T47D (cell line): ENCODE results near the gene PPM1H.

Experiments
- DNase-seq, 2 experiments: peaks; one replicate each; pipeline versions ENCODE4 v3.0.0 to v3.0.0-alpha.2; 2011 to 2012; ENCODE audit warnings: low read depth in 1 of 2, low spot score in 1 of 2
- JUND ChIP-seq: IDR thresholded peaks from 2 replicates; pipeline ENCODE4 v1.6.1; 2012; ENCODE audit warnings: low read depth
- in situ Hi-C: cut with HindIII; loops from 2 replicates; pipeline ENCODE4 v1.10.0; 2016; ENCODE audit warnings: low sequenced_read_pairs, low pct_unique_long_range_greater_than_20kb

Gene PPM1H

DNA sequence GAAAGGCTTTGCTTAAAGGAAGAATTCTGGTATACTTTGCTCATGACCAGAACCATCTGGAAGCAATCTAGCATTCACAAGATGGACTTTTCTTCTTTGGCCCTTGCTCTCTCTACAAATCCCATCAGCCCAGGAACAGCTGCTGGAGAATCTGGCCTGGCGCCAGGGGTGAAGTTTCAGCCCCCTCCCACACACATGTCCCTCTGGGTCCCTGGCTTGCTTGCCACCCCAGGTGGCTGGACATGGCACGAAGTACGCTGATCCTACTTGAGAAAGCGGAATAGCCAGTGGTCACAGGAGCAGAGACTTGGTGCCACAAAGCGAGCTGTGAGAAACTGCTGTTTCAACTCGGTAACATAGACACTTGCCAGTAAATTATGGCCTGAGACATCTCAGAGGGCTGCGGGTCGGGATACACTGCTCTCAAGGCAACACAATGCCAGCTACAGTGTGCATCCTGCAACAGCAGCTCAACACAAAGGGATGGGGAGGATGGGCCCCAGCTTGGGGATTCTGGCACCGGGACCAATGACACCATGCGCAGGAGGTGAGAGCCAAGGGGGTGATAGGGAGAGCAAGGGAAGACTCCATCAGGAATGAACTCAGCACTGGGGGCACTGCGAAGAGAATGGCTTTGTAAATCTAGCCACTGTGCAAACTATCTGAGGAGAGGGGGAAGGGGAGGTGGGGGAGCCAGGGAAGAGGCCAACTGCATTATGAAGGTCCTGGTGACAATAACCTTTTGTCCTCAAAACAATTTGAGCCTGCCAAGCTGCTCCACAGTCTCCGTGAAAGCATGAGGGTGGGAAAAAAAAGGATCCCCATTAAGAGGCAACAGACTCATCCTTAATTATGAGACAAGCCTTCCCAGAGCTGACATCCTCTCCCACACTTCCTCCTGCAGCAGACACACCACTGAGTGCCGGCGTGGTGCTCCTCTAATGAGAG is 219.9 kb downstream of the PPM1H start:
- TF ChIP-seq JUND: no peak
- in situ Hi-C loops: no loop called here
- DNase-seq: no peak

DNA sequence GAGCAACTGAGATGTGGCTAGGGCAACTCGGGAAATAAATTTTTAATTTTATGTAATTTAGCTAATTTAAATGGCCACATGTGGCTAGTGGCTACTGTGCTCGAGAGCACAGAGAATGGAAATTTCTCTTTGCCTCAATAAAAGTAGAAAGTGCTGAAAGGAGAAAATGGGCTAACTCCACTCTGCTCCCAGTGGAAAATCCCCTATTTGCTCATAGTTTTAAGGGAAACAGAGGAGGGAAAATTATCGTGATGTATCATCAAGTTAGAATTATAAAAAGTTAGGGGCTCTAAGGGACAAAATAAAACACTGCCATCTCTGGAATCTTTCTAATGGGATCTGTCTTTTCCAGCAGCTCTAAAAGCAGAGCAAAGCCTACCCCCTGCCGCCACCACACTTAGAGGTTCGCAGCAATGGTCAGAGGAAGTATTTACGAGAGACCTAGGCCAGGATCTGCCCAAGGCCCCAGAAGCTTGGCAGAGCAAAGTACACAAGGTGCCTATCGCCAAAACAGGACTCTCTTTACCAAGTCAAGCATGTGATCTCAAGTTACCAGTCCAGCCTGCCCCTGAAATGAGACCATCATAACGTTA is 220.7 kb downstream of the PPM1H start:
- no peak for DNase-seq
- TF ChIP-seq JUND: no peak
- in situ Hi-C loops: no loop called here

DNA sequence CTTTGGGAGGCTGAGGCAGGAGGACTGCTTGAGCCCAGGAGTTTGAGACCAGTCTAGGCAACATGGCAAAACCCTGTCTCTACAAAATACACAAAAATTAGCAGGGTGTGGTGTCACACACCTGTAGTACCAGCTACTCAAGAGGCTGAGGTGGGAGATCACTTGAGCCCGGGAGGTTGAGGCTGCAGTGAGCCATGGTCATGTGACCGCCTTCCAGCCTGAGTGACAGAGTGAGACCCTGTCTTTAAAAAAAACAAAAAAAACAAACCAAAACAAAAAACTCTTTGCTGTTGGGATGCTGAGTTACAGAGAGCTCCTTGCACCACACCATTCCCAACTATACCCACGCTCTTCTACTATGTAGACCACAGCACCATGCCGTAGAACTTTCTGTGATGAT is 221.2 kb downstream of the PPM1H start:
- in situ Hi-C loops: no loop called here
- no peak for TF ChIP-seq JUND
- no peak for DNase-seq

DNA sequence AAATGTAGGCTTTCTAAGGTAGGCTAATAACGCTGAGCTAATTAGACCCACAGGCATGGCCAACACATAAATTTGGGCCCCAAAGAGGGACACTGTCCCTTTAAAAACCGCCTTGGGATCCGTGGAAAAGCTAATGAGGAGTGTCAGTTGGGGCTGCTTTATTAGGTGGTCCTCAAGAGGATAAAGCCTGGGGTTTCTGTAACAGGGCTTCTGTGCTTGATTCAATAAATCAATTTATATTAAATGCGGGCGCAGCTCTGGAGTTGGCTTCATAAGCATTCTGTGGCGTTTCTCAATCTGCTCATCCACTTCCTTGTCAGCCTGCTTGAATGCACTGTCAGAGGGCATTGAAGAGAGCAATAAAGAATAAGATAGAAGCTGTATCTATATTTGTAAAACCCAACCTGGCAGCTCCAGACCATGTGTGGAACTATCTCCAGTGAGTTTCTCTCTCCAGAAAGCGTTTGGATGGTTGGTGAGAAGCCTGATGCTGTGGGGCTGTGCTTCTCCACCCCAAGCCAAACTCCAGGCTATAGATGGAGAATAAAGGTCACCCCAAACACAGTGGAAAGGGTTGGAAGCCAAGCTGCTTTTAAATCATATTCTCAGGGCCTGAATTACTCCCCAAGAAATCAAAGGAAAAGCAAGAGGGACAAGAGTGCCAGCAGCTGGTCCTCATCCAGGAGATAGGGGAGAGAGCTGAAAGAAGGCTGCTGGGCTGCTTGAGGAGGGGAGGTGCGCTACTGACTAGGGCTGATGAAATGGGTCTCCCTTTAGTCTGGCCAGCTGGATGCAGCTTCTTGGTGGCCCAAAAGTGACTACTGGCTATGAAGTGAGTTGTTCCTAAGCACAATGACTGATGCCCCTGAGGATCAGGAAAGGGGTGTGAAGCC is 222.0 kb downstream of the PPM1H start:
- no peak for TF ChIP-seq JUND
- no peak for DNase-seq
- in situ Hi-C loops: no loop called here

DNA sequence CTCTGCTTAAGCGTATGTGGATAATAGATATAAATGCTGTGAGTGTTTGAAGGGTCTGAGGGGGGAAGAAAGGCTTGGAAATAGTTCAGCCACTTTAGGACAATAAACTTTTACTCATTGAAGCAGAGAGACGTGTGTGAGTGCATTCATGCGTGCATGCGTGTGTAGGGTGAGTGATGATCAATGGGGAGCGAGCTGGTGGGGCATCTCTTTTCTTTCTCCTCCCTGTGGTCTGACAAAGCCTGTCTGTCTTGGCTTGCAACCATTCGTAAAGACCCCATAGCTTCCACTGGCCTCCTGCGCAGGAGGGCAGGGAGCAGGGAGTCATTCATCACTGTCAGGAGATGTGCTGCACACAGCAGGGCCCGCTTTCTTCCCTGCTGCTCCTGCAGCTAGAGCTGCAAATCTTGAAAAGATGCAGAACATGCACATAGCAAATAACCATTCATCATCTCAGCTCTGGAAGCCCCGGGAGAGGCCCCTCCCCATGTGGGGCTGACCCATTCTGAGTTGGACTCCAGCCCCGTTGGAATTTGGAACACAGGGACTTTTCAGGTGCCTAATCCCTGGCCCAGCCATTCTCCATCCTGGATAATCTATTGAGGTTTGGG is 223.2 kb downstream of the PPM1H start:
- no peak for DNase-seq
- TF ChIP-seq JUND: no peak
- in situ Hi-C loops: no loop called here

DNA sequence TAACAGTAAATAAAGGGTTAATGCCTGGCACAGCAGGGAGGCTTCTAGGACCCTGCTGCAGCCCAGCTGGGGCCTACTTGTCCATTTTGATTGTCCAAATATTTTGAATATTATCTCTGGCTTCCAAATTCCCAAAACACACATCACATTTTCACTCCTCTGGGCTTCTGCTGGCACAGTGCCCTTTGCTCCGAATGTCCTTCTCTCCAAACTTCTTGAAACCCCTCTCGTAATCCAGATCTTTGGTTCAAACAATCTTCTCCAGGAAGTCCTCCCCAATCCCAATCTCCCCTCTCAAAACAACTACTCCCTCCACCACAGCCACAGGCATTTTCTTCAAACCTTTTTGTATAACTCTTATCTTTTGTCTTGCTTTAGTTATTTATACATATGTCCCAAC is 225.6 kb downstream of the PPM1H start:
- no peak for TF ChIP-seq JUND
- in situ Hi-C loops: no loop called here
- no peak for DNase-seq

DNA sequence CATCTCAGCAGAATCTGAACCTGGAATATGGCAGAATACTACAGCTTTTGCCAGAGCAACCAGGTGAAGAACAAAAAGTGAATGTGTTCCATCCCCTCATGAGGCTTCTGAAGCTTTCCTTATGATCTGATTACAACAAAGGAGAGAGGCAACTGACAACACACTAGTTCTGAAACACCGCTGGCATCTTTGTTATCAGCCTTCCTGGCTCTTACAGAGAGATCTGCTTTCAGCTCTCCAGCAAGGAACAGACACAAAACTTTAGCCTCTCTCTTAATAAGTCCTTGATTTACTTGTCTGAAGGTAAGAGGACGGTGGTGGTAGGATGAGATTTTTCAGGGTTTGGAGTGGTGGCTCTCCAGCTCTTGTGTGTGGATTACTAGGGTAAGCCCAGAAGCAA is 227.0 kb downstream of the PPM1H start:
- no peak for DNase-seq
- no peak for TF ChIP-seq JUND

DNA sequence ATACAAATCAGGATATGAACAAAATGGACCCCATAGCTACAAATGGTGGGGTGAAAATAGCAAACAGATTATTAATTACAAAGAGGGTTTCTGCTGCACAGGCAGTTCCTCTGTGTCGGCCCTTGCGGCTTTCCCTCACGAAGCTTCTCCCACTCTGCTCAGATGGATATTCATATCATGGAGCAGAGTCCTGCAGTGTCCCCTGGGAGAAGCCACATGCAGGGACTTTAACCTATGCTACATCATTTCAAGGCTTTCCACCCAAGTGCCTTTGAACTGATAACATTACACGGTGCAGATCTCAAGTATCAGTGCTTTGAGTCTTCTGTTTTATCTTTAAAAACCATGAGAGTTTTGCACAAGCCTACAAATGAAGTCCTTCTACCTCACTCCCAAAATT is 229.1 kb downstream of the PPM1H start:
- in situ Hi-C loops: no loop called here
- no peak for TF ChIP-seq JUND
- DNase-seq: no peak

More for the DNA sequence above, 227.0 kb downstream of the PPM1H start:
- in situ Hi-C loops: no loop called here

DNA sequence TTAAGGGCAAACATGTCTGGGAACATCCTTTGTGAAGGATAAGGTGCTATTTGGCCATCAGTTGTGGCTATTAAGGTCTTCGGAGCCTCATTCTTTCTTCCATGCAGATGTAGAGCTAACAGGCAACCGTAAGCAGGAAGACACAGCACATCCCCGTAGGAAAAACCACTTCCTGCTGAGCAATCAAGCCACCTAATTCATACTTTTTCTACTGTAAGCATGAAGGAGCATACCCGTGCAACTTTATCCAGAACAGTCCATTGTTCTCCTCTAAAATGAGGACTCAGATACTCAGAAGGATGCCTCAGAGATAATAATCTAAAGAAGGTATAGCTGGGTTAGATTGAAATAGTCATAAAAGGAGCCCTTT is 232.0 kb downstream of the PPM1H start:
- in situ Hi-C loops: no loop called here
- no peak for TF ChIP-seq JUND
- no peak for DNase-seq

DNA sequence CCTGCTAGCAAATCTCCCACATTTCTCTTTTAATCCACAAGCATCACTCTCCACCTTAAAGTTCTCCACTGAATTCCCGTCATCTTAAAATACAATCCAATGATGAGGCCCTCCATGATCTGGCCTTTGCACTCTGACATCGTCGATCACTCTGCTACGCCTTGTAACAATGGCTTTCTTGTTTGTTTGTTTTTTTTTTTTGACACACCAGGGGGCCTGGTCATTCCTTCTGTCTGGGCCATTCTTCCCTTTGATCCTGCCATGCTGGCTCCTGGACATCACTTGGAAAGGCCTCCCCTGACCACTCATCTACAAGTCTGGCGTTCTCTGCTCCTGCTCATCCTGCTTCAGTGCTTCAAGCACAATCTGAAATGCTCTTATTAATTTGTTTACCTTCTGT is 233.5 kb downstream of the PPM1H start:
- no peak for TF ChIP-seq JUND
- in situ Hi-C loops: no loop called here
- DNase-seq: no peak

DNA sequence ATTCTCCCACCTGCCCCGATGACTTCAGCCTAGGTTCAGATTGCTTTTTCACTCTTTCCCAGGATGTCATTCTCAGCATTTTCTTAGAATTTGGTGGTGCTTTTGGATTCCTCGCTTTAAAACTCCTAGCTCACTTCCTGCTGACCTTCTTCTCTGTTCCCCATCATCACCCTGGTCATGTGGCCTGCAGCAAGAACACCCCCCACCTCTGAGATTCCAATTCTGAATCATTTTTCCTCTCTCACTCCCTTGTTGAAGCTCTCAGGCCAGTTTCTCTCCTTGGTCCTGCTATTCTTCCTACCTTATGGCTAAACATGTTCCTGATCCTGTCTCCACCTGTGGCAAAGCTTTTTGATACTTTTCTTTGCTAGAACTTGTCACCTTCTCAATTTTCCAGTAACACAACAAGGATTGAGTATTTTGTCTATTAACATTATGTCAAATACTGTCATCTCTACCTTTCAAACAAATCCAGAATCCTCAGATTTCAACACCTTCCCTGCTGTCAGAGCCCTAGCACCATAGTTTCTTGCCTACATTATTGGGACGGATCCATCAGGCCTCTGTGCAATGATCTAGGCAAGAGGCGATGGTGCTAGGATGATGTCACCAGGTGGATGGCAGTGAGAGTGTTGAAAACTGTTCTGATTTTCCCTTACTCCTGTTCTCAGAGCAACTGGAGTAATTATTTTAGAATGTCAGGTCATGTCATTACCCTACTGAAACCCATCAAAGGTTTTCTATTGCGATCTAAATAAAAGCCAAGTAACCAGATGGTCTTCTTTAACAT is 234.7 kb downstream of the PPM1H start:
- in situ Hi-C loops: no loop called here
- no peak for DNase-seq
- no peak for TF ChIP-seq JUND

DNA sequence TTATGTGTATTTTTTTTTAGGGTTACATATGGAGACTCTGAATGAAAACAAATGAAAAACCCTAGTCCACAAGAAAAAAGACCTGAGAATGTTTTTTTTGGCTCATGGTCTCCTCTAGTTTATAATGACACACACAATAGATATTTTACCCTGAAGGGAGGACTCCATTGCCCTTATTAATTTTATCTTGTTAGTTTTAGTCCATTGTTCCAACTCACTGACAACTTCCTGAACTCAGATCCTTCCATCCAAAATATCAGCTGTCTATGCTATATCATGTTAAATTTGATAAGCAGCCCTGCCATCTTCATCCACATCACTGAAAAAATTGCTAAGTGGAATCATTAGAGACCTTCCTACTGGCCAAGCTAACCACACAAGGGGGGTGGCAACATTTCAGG is 236.2 kb downstream of the PPM1H start:
- no peak for TF ChIP-seq JUND
- in situ Hi-C loops: no loop called here
- no peak for DNase-seq
